IPS-20b (cell line): ENCODE results near the gene OR10G7.
"Not testable (repeated sequence)": the region's sequence is repeated elsewhere in the genome, so short reads cannot be mapped to it uniquely, and the experiment has no call there.

Experiments used
- H3K27ac ChIP-seq: one replicate; pipeline ENCODE4 v1.5.1; 2013; ENCODE audit warnings: low read length
- H3K27me3 ChIP-seq: 2 replicates; pipeline ENCODE4 v1.6.1; 2013; ENCODE audit warnings: mild to moderate bottlenecking, low read length, inconsistent platforms; ENCODE audit not compliant: insufficient read depth
- H3K36me3 ChIP-seq: 2 replicates; pipeline ENCODE4 v1.6.1; 2013; ENCODE audit warnings: low read depth, mild to moderate bottlenecking, inconsistent platforms, low read length, moderate library complexity; ENCODE audit not compliant: insufficient read depth
- H3K4me1 ChIP-seq: 2 replicates; pipeline ENCODE4 v1.6.1; 2013; ENCODE audit warnings: mild to moderate bottlenecking, control low read depth, inconsistent platforms, low read length, moderate library complexity; ENCODE audit not compliant: insufficient read depth
- H3K4me3 ChIP-seq: 2 replicates; pipeline ENCODE4 v1.5.1; 2013; ENCODE audit warnings: mild to moderate bottlenecking, low read length, inconsistent platforms
- H3K9ac ChIP-seq: 2 replicates; pipeline ENCODE4 v1.6.1; 2013; ENCODE audit warnings: low read depth, mild to moderate bottlenecking, inconsistent platforms, low read length, moderate library complexity
- H3K9me3 ChIP-seq: 2 replicates; pipeline ENCODE4 v1.6.1; 2013; ENCODE audit warnings: mild to moderate bottlenecking, low read depth, low read length, inconsistent platforms; ENCODE audit not compliant: insufficient read depth

The OR10G7 gene

GRCh38 chr11:124026498-124026897 lies 14.6 kb downstream of the OR10G7 start, which contains the start of gene OR10G8:
TSS of gene OR10G8 (plus strand) at chr11:124026798. CDS start at chr11:124029623, 2,825 bp downstream.
- Histone ChIP-seq H3K4me1 (peaks cover 2% of the 10 kb centered on the region; the same call in 1 of the 2 replicates), H3K9ac (no peak within 1 kb of the TSS), H3K4me3 (no peak within 1 kb of the TSS), H3K27me3 (no peaks in the 10 kb centered on the region), H3K27ac (no peak within 1 kb of the TSS), H3K9me3 (no peaks in the 10 kb centered on the region), H3K36me3 (no peaks in the 10 kb centered on the region)

DNA sequence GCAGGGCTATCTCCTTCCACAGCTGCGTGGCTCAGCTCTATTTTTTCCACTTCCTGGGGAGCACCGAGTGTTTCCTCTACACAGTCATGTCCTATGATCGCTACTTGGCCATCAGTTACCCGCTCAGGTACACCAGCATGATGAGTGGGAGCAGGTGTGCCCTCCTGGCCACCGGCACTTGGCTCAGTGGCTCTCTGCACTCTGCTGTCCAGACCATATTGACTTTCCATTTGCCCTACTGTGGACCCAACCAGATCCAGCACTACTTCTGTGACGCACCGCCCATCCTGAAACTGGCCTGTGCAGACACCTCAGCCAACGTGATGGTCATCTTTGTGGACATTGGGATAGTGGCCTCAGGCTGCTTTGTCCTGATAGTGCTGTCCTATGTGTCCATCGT lies 25.3 kb downstream of the OR10G7 start:
- not testable (repeated sequence) for H3K27me3 ChIP-seq, H3K9me3 ChIP-seq, H3K9ac ChIP-seq, H3K27ac ChIP-seq, H3K4me1 ChIP-seq, H3K4me3 ChIP-seq, H3K36me3 ChIP-seq

DNA sequence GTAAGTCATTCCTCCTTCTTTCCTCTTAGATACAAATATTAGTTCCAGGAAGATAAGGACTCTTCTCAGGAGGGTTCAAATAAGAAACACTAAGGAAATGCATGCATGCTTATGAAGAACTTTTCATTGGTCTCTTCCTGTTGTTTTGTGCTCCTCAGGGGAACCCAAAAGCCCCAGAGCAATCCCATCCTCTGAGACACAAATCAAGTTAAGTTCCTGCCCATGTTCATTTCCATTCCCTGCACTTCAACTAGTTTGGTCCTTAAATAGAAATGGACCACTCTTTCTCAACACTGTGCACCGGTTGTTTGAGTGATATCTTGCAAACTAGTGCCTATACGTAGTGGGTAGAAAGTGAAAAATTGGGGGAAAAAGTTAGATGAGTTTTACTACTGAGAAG lies 28.4 kb downstream of the OR10G7 start, which contains the start of gene OR10G4:
Gene OR10G4, plus strand, starts transcription at position 301 of the 400 bp plus-strand sequence. CDS start 2,578 bp downstream, outside the sequence.
- Histone ChIP-seq H3K4me1 (no peaks in the 10 kb centered on the region), H3K27me3 (no peaks in the 10 kb centered on the region), H3K36me3 (no peaks in the 10 kb centered on the region)

DNA sequence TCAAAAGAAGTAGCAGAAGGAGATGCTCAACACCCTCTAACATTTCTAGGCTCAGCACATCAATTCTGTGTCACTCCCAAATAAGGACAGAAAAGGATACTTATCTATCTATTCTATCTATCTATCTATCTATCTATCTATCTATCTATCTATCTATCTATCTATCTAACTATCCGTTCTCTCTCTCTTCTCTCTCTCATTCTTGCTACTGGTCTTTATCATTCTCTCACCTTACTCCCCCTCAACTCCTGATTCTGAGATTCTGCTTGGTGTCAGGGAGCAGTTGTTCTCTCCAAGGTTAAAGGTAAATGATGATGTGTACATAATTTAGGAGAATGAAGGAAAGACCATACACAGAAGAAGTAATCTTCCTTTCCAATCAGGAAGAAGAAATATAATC lies 46.0 kb downstream of the OR10G7 start, which contains the start of gene OR10G6:
Gene OR10G6, minus strand, starts transcription at position 43 of the 400 bp plus-strand sequence. Its CDS starts 0 bp downstream, at position 43.
- no peak within 1 kb of the TSS for H3K4me3 ChIP-seq
- H3K27me3 ChIP-seq = no peaks in the 10 kb centered on the region
- H3K27ac ChIP-seq = no peak within 1 kb of the TSS
- H3K9me3 ChIP-seq = no peaks in the 10 kb centered on the region
- no peak within 1 kb of the TSS for H3K9ac ChIP-seq
- H3K4me1 ChIP-seq = peaks cover 5% of the 10 kb centered on the region; the same call in 1 of the 2 replicates
- no peaks in the 10 kb centered on the region for H3K36me3 ChIP-seq

More for the DNA sequence above, 28.4 kb downstream of the OR10G7 start, which contains the start of gene OR10G4:
- Histone ChIP-seq H3K27ac (no peak within 1 kb of the TSS), H3K4me3 (no peak within 1 kb of the TSS), H3K9ac (no peak within 1 kb of the TSS), H3K9me3 (no peaks in the 10 kb centered on the region)
